ENCODE measurements around the gene MDK. TPM values are rescaled to one million over a fixed set of nuclear protein-coding genes. Genes with fewer than 3 reads are reported as not detected.

The MDK gene
- total RNA-seq, 1 experiment from 2014 or later, result 699 TPM

GRCh38 chr11:46356924-46357482 is 24.5 kb upstream of the MDK start:
- H3K4me1 Mint-ChIP-seq (ENCODE audit: low read depth, unreplicated experiment), result peaks cover 14% of the 10 kb centered on the region
- DNase-seq, result no peak
- no peaks in the 10 kb centered on the region for H3K4me1 ChIP-seq
- ChIA-PET POLR2A (no interaction called here), CTCF (no interaction called here)
- peaks cover 1% of the 10 kb centered on the region; the same call in 1 of the 2 replicates for H3K36me3 ChIP-seq (ENCODE audit: control insufficient read depth, insufficient read depth, low read length)
- no peak for TF ChIP-seq CTCF (IDR thresholded peaks at IDR 0.05; ENCODE audit: insufficient read depth in 1 of 2, low read depth in 1 of 2, low read length in 1 of 2, severe bottlenecking in 1 of 2, unreplicated experiment in 1 of 2)
- no peak overlapping the region for H3K4me3 ChIP-seq (ENCODE audit: low read depth, low read length)
- no peaks in the 10 kb centered on the region for H3K9me3 ChIP-seq
- no peaks in the 10 kb centered on the region for H3K27me3 ChIP-seq (replicated peaks; ENCODE audit: control insufficient read depth, insufficient read depth, low read length)
- no peaks in the 10 kb centered on the region for H3K9me3 Mint-ChIP-seq (ENCODE audit: unreplicated experiment)
- no TSS peak for BruUV-seq (replicated peaks)
- intact Hi-C loops (cut with micrococcal nuclease; ENCODE audit: unreplicated experiment), result no loop called here
- H3K4me3 Mint-ChIP-seq (ENCODE audit: unreplicated experiment), result no peak overlapping the region
- H3K27ac Mint-ChIP-seq (ENCODE audit: unreplicated experiment), result no peak overlapping the region
- H3K27me3 Mint-ChIP-seq (ENCODE audit: insufficient read depth, unreplicated experiment), result no peaks in the 10 kb centered on the region
- H3K36me3 Mint-ChIP-seq (ENCODE audit: insufficient read depth, unreplicated experiment), result peaks cover 24% of the 10 kb centered on the region

- intact Hi-C loops (cut with micrococcal nuclease; ENCODE audit: unreplicated experiment), result no loop called here
- no peak overlapping the region for H3K4me3 Mint-ChIP-seq (ENCODE audit: unreplicated experiment)
These were observed 24.0 kb upstream of the MDK start for GRCh38 chr11:46357483-46357936.

GRCh38 chr11:46359953-46360352 is 21.5 kb upstream of the MDK start:
- no peak for DNase-seq
- Mint-ChIP-seq H3K4me1 (ENCODE audit: low read depth, unreplicated experiment) (peaks cover 14% of the 10 kb centered on the region), H3K4me3 (ENCODE audit: unreplicated experiment) (no peak overlapping the region), H3K27me3 (ENCODE audit: insufficient read depth, unreplicated experiment) (no peaks in the 10 kb centered on the region), H3K9me3 (ENCODE audit: unreplicated experiment) (no peaks in the 10 kb centered on the region), H3K36me3 (ENCODE audit: insufficient read depth, unreplicated experiment) (peaks cover 24% of the 10 kb centered on the region), H3K27ac (ENCODE audit: unreplicated experiment) (no peak overlapping the region)
- H3K9me3 ChIP-seq, result no peaks in the 10 kb centered on the region
- H3K4me1 ChIP-seq, result no peaks in the 10 kb centered on the region
- no peak overlapping the region for H3K4me3 ChIP-seq (ENCODE audit: low read depth, low read length)
- CTCF ChIA-PET, result interaction anchor here (0.6 kb wide), 1 partner anchor 17 kb away, joined by 3 read pairs; no protein-coding TSS in a partner anchor
- H3K27me3 ChIP-seq (replicated peaks; ENCODE audit: control insufficient read depth, insufficient read depth, low read length), result no peaks in the 10 kb centered on the region
- no TSS peak for BruUV-seq (replicated peaks)
- TF ChIP-seq CTCF (IDR thresholded peaks at IDR 0.05; ENCODE audit: insufficient read depth in 1 of 2, low read depth in 1 of 2, low read length in 1 of 2, severe bottlenecking in 1 of 2, unreplicated experiment in 1 of 2), result no peak
- intact Hi-C loops (cut with micrococcal nuclease; ENCODE audit: unreplicated experiment), result no loop called here
- POLR2A ChIA-PET, result no interaction called here
- H3K36me3 ChIP-seq (ENCODE audit: control insufficient read depth, insufficient read depth, low read length), result peaks cover 1% of the 10 kb centered on the region; the same call in 1 of the 2 replicates

More at GRCh38 chr11:46357483-46357936, 24.0 kb upstream of the MDK start:
- TF ChIP-seq CTCF (IDR thresholded peaks at IDR 0.05; ENCODE audit: insufficient read depth in 1 of 2, low read depth in 1 of 2, low read length in 1 of 2, severe bottlenecking in 1 of 2, unreplicated experiment in 1 of 2), result no peak
- no peak overlapping the region for H3K27ac Mint-ChIP-seq (ENCODE audit: unreplicated experiment)
- DNase-seq, result no peak
- ChIA-PET CTCF (interaction anchor here (1.1 kb wide), 1 partner anchor 10 kb away, joined by 4 read pairs; the partner anchor contains the start of gene DGKZ), POLR2A (no interaction called here)
- H3K27me3 ChIP-seq (replicated peaks; ENCODE audit: control insufficient read depth, insufficient read depth, low read length), result no peaks in the 10 kb centered on the region
- H3K27me3 Mint-ChIP-seq (ENCODE audit: insufficient read depth, unreplicated experiment), result no peaks in the 10 kb centered on the region
- H3K4me1 Mint-ChIP-seq (ENCODE audit: low read depth, unreplicated experiment), result peaks cover 14% of the 10 kb centered on the region
- peaks cover 1% of the 10 kb centered on the region; the same call in 1 of the 2 replicates for H3K36me3 ChIP-seq (ENCODE audit: control insufficient read depth, insufficient read depth, low read length)
- no peaks in the 10 kb centered on the region for H3K9me3 ChIP-seq
- H3K9me3 Mint-ChIP-seq (ENCODE audit: unreplicated experiment), result no peaks in the 10 kb centered on the region
- BruUV-seq (replicated peaks), result no TSS peak
- H3K4me1 ChIP-seq, result no peaks in the 10 kb centered on the region
- H3K4me3 ChIP-seq (ENCODE audit: low read depth, low read length), result no peak overlapping the region
- H3K36me3 Mint-ChIP-seq (ENCODE audit: insufficient read depth, unreplicated experiment), result peaks cover 24% of the 10 kb centered on the region

Measured in Caco-2 (cell line).